Mononuclear cell (primary cell): ENCODE measurements around the gene RHOU. TPM values are rescaled to one million over a fixed set of nuclear protein-coding genes. Genes with fewer than 3 reads are reported as not detected.
"Not testable (repeated sequence)": the region's sequence is repeated elsewhere in the genome, so short reads cannot be mapped to it uniquely, and the experiment has no call there.

Experiments used
- H3K27me3 ChIP-seq: 2 replicates; pipeline ENCODE4 v1.6.0; 2011; ENCODE audit warnings: low read length, control low read depth; ENCODE audit not compliant: insufficient read depth
- H3K4me1 ChIP-seq: 2 replicates; pipeline ENCODE4 v1.5.1; 2011; ENCODE audit warnings: mild to moderate bottlenecking, low read length, control low read depth; ENCODE audit not compliant: insufficient read depth
- H3K4me3 ChIP-seq: 2 replicates; pipeline ENCODE4 v1.5.1; 2011; ENCODE audit warnings: mild to moderate bottlenecking, low read length, moderate library complexity
- H3K9me3 ChIP-seq: 2 replicates; pipeline ENCODE4 v1.5.1; 2011; ENCODE audit warnings: low read depth, mild to moderate bottlenecking, control low read depth, low read length
- total RNA-seq: library from RNA; depleted of rRNA; stranded (reverse); fragments of >200 nt; gene quantifications from one replicate; pipeline ENCODE4 v1.2.3, GENCODE V29; 2012

RHOU gene
- total RNA-seq, 1 donor: 15.3 TPM

DNA sequence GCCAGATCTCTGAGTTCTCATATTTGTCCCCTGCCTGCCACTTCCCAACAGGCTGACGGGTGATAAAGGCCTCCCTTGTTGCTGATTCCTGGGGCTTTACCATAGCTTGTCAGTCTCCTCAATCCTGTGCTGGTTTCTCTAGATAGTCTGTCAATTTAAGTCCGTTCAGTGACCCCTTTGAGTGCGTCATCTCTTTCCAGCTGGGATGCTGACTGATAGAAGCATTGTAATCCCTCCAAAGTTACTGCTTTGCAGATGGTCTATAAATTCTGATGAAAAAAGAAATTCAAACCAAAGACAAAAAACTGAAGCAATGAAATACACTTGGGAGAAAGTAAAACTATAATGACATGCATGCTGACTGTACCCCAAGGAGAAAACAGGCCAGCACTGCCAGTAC, 28.3 kb downstream of the RHOU start:
- Histone ChIP-seq H3K27me3 (no peaks in the 10 kb centered on the region), H3K4me3 (no peak overlapping the region), H3K9me3 (no peaks in the 10 kb centered on the region), H3K4me1 (peaks cover 6% of the 10 kb centered on the region)

DNA sequence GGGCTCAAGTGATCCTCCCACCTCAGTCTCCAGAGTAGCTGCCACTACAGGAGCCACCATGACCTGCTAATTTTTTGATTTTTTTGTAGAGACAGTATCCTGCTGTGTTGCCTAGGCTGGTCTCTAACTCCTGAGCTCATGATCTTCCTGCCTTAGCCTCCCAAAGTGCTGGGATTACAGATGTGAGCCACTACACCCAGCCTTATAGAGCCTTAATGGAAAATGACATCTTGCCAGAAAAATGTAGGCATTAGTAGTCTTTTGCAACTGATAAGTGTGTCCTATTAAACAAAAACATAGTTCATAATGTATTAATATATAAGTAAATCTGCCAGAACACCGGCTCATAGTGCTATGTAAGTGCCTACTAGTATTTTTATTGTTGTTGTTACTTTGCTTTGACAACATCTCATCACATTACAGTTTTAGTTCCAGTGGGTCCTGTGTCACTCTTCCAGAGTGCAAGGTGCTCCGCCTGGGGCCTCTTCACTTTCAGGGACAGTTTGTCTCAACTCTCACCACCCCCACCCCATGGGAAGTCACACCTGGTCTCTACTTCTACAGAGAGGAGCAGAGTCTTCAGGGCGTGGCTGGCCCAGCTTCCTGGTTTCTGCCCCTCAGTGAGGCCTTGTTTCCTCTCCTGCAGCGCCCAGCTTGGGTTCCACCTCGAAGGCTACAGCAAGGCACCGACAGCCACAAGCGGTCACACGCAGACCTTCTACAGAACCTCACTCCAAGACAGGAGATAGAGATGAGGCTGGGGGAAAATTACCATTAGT, 30.1 kb downstream of the RHOU start:
- Histone ChIP-seq H3K9me3 (no peaks in the 10 kb centered on the region), H3K4me1 (peaks cover 6% of the 10 kb centered on the region), H3K4me3 (no peak overlapping the region), H3K27me3 (no peaks in the 10 kb centered on the region)

DNA sequence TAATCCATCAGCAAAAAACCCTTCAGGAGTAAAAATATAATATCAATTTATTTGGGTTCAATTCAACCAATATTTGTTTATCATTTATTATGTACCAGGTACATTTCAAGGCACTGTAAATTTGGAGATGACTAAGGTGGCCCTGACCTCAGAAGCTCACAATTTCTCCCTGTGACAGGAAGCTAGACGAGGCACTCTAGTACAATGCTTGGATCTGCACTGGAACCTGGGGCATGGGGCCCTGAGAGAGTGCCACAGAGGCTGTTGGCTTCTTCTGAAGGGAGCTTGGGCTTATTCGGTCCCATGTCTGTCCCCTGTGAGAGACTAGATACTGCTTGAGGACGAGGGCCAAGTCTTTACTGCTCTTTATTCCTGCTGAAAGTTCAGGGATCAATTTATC, 31.5 kb downstream of the RHOU start:
- no peaks in the 10 kb centered on the region for H3K27me3 ChIP-seq
- H3K9me3 ChIP-seq: no peaks in the 10 kb centered on the region
- H3K4me1 ChIP-seq: peaks cover 6% of the 10 kb centered on the region
- no peak overlapping the region for H3K4me3 ChIP-seq

DNA sequence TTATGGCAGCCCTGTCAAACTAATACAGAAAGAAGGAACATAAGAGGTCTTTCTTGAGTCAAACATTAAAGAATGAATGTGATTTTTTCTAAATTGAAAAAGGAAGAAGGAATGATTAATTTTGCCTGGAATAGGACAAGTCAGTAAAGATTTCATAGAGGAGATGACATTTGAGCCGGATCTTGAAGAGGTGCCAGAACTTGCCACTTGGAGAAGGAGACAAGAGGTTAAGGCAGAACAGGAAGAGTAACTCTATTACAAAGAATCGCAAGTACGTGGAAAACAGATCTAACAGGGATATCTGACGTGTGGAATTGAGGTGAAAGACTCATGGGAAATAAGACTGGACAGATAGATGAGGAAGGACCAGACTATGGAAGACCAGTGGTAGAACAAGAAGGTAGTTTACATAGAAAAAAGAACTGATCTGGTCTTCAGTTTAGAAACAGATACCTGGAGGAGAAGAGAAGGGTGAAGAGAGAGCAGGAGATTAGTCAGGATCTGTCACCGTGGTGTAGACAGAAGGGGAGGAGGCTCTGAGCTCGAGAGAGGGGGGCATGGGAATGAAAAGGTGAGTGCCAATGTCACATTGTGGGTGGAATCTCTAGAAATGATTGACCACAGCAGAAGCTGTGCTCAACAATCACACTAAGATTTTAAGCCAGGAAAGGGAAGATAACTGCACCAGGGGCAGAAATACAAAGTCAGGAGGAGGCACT, 32.5 kb downstream of the RHOU start:
- Histone ChIP-seq H3K4me1 (peaks cover 6% of the 10 kb centered on the region), H3K4me3 (no peak overlapping the region), H3K27me3 (no peaks in the 10 kb centered on the region), H3K9me3 (no peaks in the 10 kb centered on the region)

DNA sequence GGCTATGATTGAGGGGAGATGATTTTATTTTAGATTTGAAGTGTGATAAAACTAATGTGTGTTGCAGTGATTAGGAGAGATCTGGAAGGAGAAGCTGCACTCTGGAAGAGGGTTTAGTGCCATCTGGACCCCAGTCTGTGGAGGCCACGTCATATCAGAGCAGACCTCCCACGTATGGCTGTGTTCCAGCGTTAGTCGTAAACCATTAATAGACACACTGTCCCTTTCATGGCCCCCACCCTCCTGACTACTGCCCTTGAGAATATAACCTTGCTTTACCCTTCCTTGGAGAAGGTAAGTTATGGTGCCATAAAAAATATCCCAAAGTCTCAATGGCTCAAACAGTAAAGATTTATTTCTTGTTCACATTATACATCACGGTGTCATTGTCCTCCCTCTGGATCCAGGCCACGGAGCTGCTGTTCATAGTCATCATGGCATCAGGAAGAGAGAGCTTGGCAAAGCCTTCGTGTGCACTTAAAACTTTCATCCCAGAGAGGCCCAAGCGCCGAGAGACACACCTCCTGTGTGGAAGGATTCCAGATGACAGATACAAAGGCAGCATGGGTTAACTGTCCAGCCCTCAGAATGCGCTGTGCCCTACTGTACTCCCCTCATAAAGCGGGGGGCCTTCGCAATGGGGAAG, 33.2 kb downstream of the RHOU start:
- peaks cover 6% of the 10 kb centered on the region for H3K4me1 ChIP-seq
- no peaks in the 10 kb centered on the region for H3K9me3 ChIP-seq
- H3K27me3 ChIP-seq: no peaks in the 10 kb centered on the region
- H3K4me3 ChIP-seq: no peak overlapping the region

DNA sequence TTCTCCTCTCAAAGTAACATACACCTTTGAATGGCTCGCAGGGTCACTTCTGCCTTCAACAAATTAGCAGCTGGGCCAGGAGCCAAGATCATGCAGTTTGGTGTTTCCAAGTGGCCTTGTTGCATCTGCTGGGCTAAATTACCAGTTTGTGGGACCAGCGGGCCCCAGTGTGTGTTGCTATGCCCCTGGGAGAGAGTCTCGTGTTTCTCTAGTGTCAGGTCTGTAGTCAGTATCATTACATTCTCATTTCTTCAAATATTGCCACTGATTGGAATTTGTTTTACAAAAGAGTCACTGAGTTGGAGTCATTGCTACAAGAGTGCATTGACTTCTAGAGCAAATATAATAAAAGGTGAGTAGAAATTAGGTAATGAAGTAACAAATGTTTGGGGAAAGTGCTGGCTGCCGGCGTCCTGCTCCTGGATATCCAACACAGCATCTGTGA, 35.5 kb downstream of the RHOU start:
- H3K9me3 ChIP-seq: no peaks in the 10 kb centered on the region

DNA sequence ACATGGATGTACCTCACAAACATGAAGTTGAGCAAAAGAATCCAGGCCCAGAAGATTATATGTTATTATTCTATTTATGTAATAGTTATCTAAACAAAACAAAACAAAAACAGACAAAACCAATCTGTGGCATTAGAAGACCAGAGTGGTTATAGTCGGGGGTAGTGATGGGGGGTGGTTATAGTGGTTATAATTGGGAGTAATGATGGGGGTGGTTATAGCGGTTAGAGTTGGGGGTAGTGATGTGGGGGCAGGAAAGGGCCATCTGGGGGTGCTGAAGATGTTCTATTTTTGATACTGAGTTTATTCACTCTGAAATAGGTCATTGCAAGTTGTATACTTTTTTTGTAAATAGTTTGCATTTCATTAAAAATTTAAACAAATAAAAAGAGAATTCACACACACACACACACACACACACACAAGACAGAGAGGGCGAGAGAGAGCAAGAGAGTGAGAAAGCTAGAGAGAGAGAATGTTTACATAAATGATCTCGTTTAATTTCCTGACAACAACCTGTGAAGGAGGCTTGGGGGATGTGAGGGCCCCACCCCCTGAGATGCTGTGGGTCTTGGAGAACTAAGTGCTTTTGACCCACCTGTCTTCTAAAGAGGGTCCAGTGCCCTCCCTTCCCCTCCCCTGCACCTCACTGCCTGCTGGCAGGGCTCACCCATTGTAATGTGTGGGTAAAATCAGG, 37.4 kb downstream of the RHOU start:
- Histone ChIP-seq H3K4me1 (no peaks in the 10 kb centered on the region), H3K4me3 (no peak overlapping the region), H3K9me3 (no peaks in the 10 kb centered on the region), H3K27me3 (no peaks in the 10 kb centered on the region)

More for the DNA sequence above, 35.5 kb downstream of the RHOU start:
- Histone ChIP-seq H3K4me1 (peaks cover under 1% of the 10 kb centered on the region), H3K4me3 (no peak overlapping the region), H3K27me3 (no peaks in the 10 kb centered on the region)

DNA sequence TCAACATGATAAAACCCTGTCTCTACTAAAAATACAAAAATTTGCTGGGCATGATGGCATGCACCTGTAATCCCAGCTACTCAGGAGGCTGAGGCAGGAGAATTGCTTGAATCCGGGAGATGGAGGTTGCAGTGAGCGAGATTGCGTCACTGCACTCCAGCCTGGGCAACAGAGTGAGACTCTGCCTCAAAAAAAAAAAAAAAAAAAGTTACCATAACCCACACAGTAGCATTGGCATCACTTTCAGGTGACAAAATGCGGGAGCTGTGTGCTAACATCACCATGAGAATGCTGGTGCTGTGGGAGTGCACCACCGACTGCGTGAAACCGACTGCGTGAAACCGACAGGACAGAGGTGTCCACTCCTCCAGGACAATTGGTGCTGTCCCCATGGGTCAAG, 40.7 kb downstream of the RHOU start:
- peaks cover 16% of the 10 kb centered on the region for H3K4me1 ChIP-seq
- H3K9me3 ChIP-seq, H3K4me3 ChIP-seq, H3K27me3 ChIP-seq: not testable (repeated sequence)

DNA sequence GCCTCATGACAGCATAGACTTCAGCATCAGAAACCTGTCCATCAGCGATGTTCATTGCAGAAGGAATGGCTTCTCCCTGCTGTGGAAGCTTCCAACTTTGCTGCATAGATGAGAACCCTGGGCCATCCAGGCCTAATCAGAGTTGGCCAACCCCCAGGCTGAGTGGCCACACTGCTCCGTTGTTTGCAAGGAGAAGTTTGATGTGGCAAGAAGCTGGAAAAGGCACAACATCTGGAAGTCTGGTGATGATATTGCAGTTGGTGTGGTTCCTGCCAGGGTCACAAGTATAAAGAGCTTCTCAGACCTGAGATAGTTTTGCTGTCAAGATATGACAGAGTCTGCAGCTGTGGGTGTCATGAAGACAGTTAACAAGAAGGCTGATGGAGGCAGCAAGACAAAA, 41.2 kb downstream of the RHOU start:
- H3K4me3 ChIP-seq: no peak overlapping the region
- no peaks in the 10 kb centered on the region for H3K9me3 ChIP-seq
- peaks cover 16% of the 10 kb centered on the region for H3K4me1 ChIP-seq
- no peaks in the 10 kb centered on the region for H3K27me3 ChIP-seq

DNA sequence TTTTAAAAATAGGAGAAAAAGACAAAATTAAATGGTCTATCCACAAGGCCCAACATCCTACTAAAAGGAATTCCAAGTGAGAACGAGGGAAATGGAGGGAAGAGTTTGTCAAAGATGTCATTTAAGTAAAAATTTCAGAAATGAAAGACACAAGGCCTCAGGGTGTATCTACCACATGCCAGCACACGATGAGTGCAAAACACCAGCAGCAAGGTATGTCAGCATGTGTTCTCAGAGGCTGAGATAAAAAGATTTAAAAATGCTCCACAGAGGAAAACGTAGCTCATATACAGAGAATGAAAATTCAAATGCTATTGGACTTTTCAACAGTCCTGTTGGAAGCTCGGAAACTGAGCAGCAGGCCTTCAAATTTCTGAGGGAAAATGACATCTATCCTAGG, 42.0 kb downstream of the RHOU start:
- no peaks in the 10 kb centered on the region for H3K9me3 ChIP-seq
- peaks cover 16% of the 10 kb centered on the region for H3K4me1 ChIP-seq
- H3K27me3 ChIP-seq: no peaks in the 10 kb centered on the region
- no peak overlapping the region for H3K4me3 ChIP-seq

DNA sequence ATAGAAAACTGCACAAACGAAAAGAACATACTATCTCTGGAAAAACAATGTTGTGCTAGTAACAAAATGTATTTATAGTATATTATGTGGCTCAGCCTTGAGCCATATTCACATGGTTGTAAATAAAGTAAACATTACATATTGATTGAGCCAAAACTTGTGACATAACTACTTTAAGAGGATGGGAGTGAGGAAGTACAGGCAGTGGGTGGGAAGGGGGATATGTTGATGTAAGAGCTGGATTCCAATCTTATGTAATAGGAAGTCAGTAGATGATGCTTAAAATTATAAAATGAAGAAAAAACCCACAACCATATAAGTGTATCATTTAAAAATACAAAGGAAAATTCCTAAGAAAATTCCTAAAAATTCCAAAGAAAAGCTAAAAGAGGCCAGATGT, 42.7 kb downstream of the RHOU start:
- Histone ChIP-seq H3K4me3 (no peak overlapping the region), H3K27me3 (no peaks in the 10 kb centered on the region), H3K4me1 (peaks cover 16% of the 10 kb centered on the region)

DNA sequence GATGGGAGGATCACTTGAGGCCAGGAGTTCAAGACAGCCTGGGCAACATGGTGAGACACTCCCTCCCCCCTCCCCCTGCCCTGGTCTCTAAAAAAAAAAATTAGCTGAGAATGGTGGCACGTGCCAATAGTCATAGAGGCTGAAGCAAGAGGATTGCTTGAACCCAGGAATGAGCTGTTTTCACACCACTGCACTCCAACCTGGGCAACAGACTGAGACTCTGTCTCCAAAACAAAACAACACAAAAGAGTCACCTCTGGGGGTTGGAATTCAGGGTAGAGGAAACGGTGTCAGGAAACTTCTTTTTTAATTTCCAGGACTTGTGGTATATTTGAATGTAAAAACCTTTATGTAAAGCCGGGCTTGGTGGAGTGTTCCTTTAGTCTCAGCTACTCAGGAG, 43.2 kb downstream of the RHOU start:
- H3K9me3 ChIP-seq: no peaks in the 10 kb centered on the region

More for the DNA sequence above, 42.7 kb downstream of the RHOU start:
- H3K9me3 ChIP-seq: no peaks in the 10 kb centered on the region

DNA sequence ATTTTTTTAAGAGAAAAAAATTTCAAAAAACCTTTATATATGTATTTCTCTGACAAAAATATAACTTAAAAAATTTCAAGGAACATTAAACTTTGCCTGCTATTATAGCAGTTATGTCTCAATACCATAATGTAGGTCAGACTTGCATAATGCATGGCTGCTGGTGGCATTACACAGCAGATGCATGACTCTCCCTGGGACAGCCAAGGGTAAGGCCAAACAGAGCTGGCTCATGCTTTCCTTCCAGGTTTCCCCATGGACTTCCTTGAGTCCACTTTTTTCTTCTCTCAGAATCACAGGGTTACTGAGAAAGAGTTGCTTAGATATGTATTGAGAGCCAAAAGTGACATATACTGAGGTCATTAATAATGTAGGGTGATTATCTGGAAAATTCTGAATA, 43.7 kb downstream of the RHOU start:
- H3K27me3 ChIP-seq: no peaks in the 10 kb centered on the region
- H3K4me3 ChIP-seq: no peak overlapping the region
- H3K9me3 ChIP-seq: no peaks in the 10 kb centered on the region
- H3K4me1 ChIP-seq: peaks cover 16% of the 10 kb centered on the region

More for the DNA sequence above, 43.2 kb downstream of the RHOU start:
- Histone ChIP-seq H3K27me3 (no peaks in the 10 kb centered on the region), H3K4me1 (peaks cover 16% of the 10 kb centered on the region), H3K4me3 (no peak overlapping the region)

DNA sequence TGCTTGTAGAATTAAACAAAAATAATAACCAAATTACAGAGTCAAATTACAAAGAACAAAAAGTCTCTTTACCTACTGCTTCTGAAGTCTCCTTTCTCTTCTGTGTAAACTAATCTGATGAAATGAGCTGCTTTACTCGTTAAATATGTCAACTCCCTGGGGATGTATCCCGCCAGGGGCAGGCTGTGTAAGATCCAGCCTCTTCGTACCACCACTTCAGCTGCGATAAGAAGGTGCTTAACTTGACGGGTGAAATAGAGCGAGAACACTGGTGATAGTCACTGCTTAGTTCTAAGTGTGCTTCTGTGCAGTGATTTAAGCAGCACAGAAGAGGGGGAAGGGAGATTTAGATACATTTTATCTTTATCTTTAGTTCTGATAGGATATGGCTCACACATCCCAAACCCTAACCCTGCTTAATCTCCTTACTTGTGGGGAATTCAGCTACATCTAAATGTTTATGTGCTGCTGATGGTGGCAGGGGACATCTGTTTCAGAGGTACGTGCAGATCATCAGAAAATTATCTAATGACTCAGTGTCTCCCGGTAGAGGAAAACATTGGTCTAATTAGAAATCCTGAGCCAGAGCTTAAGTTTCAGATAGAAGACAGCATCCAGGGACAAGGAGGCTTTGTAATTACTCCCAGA, 46.0 kb downstream of the RHOU start:
- Histone ChIP-seq H3K27me3 (no peaks in the 10 kb centered on the region), H3K4me1 (peaks cover 27% of the 10 kb centered on the region), H3K9me3 (no peaks in the 10 kb centered on the region), H3K4me3 (no peak overlapping the region)
